Activated T-helper 17 cell treated with anti-CD3 and anti-CD28 coated beads, Interleukin-2, amount 50 U/mL, for 72 hours (primary cell): ENCODE results near the gene AQP9. TPM values are rescaled to one million over a fixed set of nuclear protein-coding genes. Genes with fewer than 3 reads are reported as not detected.

ENCODE experiments used
- ATAC-seq: fragments of 150-1000 bp; cut with Tn5 transposase; replicated peaks from 2 replicates; pipeline ENCODE4 v1.10.0; 2021; ENCODE audit warnings: mild to moderate bottlenecking, moderate library complexity
- H3K27ac Mint-ChIP-seq: one replicate; pipeline ENCODE4 v1.8.0; 2022; ENCODE audit warnings: mixed read lengths
- H3K27me3 Mint-ChIP-seq: one replicate; pipeline ENCODE4 v1.8.0; 2022; ENCODE audit warnings: mixed read lengths
- H3K36me3 Mint-ChIP-seq: one replicate; pipeline ENCODE4 v1.8.0; 2022; ENCODE audit warnings: low read depth, mild to moderate bottlenecking, mixed read lengths
- H3K4me1 Mint-ChIP-seq: one replicate; pipeline ENCODE4 v1.8.0; 2022; ENCODE audit warnings: mixed read lengths
- H3K4me3 Mint-ChIP-seq: one replicate; pipeline ENCODE4 v1.8.0; 2022; ENCODE audit warnings: mild to moderate bottlenecking, mixed read lengths
- H3K9me3 Mint-ChIP-seq: one replicate; pipeline ENCODE4 v1.8.0; 2022; ENCODE audit warnings: mixed read lengths
- total RNA-seq, 2 donors: library from RNA; stranded (reverse); gene quantifications; one replicate each; pipeline ENCODE4 v1.2.3, GENCODE V29; 2022

Gene AQP9
- total RNA-seq, 2 donors from 2014 or later: not detected

GRCh38 chr15:58148633-58149445 is 10.7 kb downstream of the AQP9 start:
- H3K27me3 Mint-ChIP-seq: peaks cover 12% of the 10 kb centered on the region
- H3K27ac Mint-ChIP-seq: no peak overlapping the region
- no peaks in the 10 kb centered on the region for H3K36me3 Mint-ChIP-seq
- no peak for ATAC-seq
- no peaks in the 10 kb centered on the region for H3K4me1 Mint-ChIP-seq
- no peaks in the 10 kb centered on the region for H3K9me3 Mint-ChIP-seq
- H3K4me3 Mint-ChIP-seq: no peak overlapping the region

DNA sequence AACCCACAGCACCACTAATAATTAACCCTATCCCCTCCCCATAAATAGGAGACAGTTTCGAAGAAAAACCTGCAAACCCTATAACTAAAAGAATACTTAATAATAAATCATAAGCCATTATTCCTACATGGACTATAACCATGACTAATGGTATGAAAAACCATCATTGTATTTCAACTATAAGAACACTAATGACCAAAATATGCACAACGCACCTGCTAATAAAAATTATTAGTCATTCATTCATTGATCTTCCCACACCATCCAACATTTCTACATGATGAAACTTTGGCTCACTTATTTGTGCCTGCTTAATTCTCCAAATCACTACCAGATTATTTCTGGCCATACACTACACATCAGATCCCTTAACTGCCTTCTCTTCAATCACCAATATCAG is 16.6 kb downstream of the AQP9 start:
- Mint-ChIP-seq H3K4me3 (no peak overlapping the region), H3K36me3 (no peaks in the 10 kb centered on the region), H3K4me1 (no peaks in the 10 kb centered on the region), H3K27ac (no peak overlapping the region), H3K27me3 (peaks cover 5% of the 10 kb centered on the region), H3K9me3 (no peaks in the 10 kb centered on the region)
- no peak for ATAC-seq

DNA sequence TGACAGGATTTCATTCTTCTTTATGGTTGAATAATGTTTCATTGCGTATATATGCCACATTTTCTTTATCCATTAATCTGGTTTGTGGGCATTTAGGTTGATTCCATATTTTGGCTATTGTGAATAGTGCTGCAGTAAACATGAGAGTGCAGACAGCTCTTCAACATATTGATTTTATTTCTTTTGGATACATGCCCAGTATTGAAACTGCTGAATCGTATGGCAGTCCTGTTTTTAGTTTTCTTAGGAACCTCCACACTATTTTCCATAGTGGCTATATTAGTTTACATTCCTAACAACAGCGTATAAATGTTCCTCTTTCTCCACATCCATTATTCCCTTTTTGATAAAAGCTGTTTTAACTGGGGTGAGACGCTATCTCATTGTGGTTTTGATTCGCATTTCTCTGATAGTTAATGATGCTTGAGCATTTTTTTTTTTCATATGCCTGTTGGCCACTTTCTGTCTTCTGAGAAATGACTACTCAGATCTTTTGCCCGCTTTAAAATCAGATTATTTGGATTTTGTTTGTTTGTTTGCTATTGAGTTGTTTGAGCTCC is 21.7 kb downstream of the AQP9 start:
- Mint-ChIP-seq H3K4me3 (no peak overlapping the region), H3K27me3 (peaks cover 35% of the 10 kb centered on the region), H3K4me1 (no peaks in the 10 kb centered on the region), H3K36me3 (no peaks in the 10 kb centered on the region), H3K27ac (no peak overlapping the region), H3K9me3 (no peaks in the 10 kb centered on the region)
- ATAC-seq: no peak

DNA sequence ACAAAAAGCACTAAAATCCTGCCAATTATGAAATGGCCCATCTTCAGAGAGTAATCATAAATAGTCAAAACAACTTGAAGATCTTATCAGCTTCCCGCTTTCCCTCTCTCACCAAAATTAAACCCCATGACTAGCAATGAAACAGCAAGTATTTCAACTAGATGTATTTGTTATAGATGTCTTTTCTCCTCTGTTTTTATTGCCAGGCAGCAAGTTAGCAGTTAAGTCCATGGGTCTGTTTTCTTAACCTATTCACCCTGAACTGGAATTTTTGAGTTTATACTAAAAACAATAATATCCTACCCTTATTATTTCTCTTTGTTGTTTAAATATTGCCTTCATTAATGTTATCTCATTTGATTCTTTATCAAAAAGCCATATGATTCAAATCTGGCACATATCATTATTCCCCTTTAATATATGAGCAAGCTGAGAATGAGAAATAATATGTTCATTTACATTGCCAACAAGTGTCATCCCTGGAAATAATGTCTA is 23.3 kb downstream of the AQP9 start:
- Mint-ChIP-seq H3K27me3 (peaks cover 43% of the 10 kb centered on the region), H3K36me3 (no peaks in the 10 kb centered on the region), H3K4me3 (no peak overlapping the region), H3K9me3 (no peaks in the 10 kb centered on the region), H3K27ac (no peak overlapping the region), H3K4me1 (no peaks in the 10 kb centered on the region)
- ATAC-seq: no peak

DNA sequence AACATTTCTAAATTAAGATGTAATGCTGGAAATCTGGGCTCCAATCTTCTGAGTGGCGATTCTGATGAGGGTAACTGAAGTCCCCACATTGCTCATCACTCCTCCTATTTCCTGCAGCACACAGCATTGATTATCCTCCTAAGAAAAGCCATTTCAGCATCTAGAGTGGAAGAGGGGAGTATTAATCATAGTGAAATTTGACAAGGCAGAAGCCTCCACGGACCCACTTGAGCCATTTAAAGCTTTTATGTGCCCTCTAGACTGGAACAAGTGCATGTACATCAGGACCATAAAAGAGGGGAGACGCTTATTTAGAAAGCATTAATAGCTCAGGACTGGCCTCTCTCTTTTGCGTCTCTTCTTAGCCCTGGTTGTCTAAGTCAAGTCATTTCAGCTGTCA is 25.8 kb downstream of the AQP9 start:
- no peak for ATAC-seq
- H3K36me3 Mint-ChIP-seq: no peaks in the 10 kb centered on the region
- no peak overlapping the region for H3K4me3 Mint-ChIP-seq
- H3K27ac Mint-ChIP-seq: no peak overlapping the region
- peaks cover 53% of the 10 kb centered on the region for H3K27me3 Mint-ChIP-seq
- H3K9me3 Mint-ChIP-seq: no peaks in the 10 kb centered on the region
- no peaks in the 10 kb centered on the region for H3K4me1 Mint-ChIP-seq

DNA sequence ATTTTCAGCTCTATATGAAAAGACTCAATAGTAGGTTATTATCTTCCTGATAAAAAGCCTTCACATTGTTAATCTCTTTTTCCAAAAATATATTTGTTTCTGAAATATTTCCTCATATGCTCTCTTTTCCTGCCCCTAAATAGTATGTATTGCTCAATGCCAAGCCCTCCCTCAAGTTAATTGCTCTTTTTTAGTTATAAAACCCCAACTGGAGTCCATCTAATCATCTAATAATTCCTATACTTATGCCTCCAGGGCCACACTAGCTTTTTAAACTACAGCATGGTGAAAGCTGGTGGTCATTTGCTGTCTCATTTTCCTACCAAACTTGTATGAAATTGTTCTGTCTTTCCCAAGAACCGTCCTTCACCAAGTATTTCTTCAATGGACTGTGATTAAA is 26.7 kb downstream of the AQP9 start:
- Mint-ChIP-seq H3K9me3 (no peaks in the 10 kb centered on the region), H3K27me3 (peaks cover 49% of the 10 kb centered on the region), H3K4me1 (no peaks in the 10 kb centered on the region), H3K4me3 (no peak overlapping the region), H3K27ac (no peak overlapping the region), H3K36me3 (no peaks in the 10 kb centered on the region)
- ATAC-seq: no peak

DNA sequence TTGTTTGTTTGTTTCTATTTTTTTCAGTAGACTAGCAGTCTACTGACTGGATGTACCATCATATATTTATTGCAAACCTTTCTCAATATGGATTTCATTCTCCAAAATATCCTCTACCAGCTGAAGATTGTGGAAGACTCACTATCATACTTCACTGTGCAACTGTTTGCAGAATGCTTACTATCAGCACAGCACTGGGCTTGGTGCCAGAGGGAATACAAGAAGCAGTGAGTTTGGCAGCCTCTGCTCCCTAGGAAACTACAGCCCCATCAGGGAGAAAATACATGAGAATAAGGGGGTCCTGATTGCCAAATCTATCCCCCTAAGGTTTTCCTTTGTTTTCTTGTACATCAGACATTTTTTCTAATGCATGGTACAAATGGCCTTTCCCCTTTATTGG is 27.5 kb downstream of the AQP9 start:
- Mint-ChIP-seq H3K36me3 (no peaks in the 10 kb centered on the region), H3K9me3 (no peaks in the 10 kb centered on the region), H3K4me1 (no peaks in the 10 kb centered on the region), H3K27ac (no peak overlapping the region), H3K27me3 (peaks cover 51% of the 10 kb centered on the region), H3K4me3 (no peak overlapping the region)
- no peak for ATAC-seq

- H3K4me3 Mint-ChIP-seq: no peak overlapping the region
- no peaks in the 10 kb centered on the region for H3K9me3 Mint-ChIP-seq
- peaks cover 47% of the 10 kb centered on the region for H3K27me3 Mint-ChIP-seq
- H3K4me1 Mint-ChIP-seq: no peaks in the 10 kb centered on the region
- H3K36me3 Mint-ChIP-seq: no peaks in the 10 kb centered on the region
- H3K27ac Mint-ChIP-seq: no peak overlapping the region
- ATAC-seq: no peak
These were observed 29.0 kb downstream of the AQP9 start for GRCh38 chr15:58167095-58167691.

DNA sequence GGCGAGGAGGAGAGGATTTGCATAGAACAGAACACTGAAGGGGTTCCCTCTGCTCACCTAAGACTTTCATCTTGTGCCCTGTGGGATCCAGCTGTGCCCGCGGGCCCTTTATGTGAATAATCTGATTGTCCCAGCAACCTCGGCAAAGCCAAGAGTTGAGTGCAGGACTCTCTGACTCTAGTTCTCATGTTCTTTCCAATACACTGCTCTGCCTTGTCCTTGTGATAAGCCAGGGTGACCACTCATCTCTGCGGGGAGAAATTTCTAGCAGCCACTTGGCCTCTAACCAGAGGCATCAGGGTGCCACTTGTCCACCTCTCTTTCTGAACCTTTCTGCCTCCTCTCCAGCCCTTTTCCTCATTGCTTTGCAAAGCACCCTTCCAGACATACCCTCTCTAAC is 31.8 kb downstream of the AQP9 start:
- Mint-ChIP-seq H3K36me3 (no peaks in the 10 kb centered on the region), H3K27ac (no peak overlapping the region), H3K27me3 (peaks cover 44% of the 10 kb centered on the region), H3K9me3 (no peaks in the 10 kb centered on the region), H3K4me3 (no peak overlapping the region), H3K4me1 (no peaks in the 10 kb centered on the region)
- no peak for ATAC-seq

GRCh38 chr15:58171476-58172061 is 33.4 kb downstream of the AQP9 start:
- Mint-ChIP-seq H3K27me3 (peaks cover 37% of the 10 kb centered on the region), H3K4me3 (no peak overlapping the region), H3K4me1 (no peaks in the 10 kb centered on the region), H3K36me3 (no peaks in the 10 kb centered on the region), H3K9me3 (no peaks in the 10 kb centered on the region), H3K27ac (no peak overlapping the region)
- ATAC-seq: no peak

- no peaks in the 10 kb centered on the region for H3K9me3 Mint-ChIP-seq
These were observed 36.5 kb downstream of the AQP9 start for GRCh38 chr15:58174709-58175108.

DNA sequence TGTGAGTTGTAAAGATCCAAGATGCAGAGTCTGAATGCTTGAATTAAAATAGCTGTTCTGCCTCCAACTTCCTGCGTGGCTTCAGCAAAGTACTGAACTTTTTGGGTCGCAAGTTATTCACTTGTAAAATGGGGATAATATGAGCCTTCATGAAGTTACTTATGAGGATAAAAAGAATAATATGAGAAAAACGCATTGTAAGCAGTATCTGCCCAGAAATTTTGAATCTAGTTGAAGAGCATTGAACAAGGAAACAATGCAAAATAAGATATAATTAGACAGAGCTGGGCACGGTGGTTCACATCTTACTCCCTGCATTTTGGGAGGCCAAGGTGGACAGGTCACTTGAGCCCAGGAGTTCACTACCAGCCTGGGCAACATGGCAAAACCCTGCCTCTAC is 37.8 kb downstream of the AQP9 start:
- H3K4me3 Mint-ChIP-seq: no peak overlapping the region
- no peak overlapping the region for H3K27ac Mint-ChIP-seq

More at GRCh38 chr15:58174709-58175108, 36.5 kb downstream of the AQP9 start:
- Mint-ChIP-seq H3K4me1 (no peaks in the 10 kb centered on the region), H3K4me3 (no peak overlapping the region), H3K27ac (no peak overlapping the region), H3K27me3 (peaks cover 38% of the 10 kb centered on the region), H3K36me3 (no peaks in the 10 kb centered on the region)
- no peak for ATAC-seq

GRCh38 chr15:58178668-58179067 is 40.5 kb downstream of the AQP9 start:
- Mint-ChIP-seq H3K27ac (no peak overlapping the region), H3K36me3 (no peaks in the 10 kb centered on the region), H3K4me3 (no peak overlapping the region), H3K9me3 (no peaks in the 10 kb centered on the region), H3K27me3 (peaks cover 29% of the 10 kb centered on the region), H3K4me1 (no peaks in the 10 kb centered on the region)
- ATAC-seq: no peak

More for the DNA sequence above, 37.8 kb downstream of the AQP9 start:
- H3K36me3 Mint-ChIP-seq: no peaks in the 10 kb centered on the region
- no peaks in the 10 kb centered on the region for H3K9me3 Mint-ChIP-seq
- H3K27me3 Mint-ChIP-seq: peaks cover 39% of the 10 kb centered on the region
- H3K4me1 Mint-ChIP-seq: no peaks in the 10 kb centered on the region
- ATAC-seq: no peak

GRCh38 chr15:58179206-58179605 is 41.0 kb downstream of the AQP9 start:
- no peak overlapping the region for H3K4me3 Mint-ChIP-seq
- peaks cover 27% of the 10 kb centered on the region for H3K27me3 Mint-ChIP-seq
- no peak for ATAC-seq
- H3K27ac Mint-ChIP-seq: no peak overlapping the region
- H3K4me1 Mint-ChIP-seq: no peaks in the 10 kb centered on the region
- H3K9me3 Mint-ChIP-seq: no peaks in the 10 kb centered on the region
- H3K36me3 Mint-ChIP-seq: no peaks in the 10 kb centered on the region
